Measurements from ENCODE around the gene ENG.

- TF ChIP-seq EZH2phosphoT487 (IDR thresholded peaks at IDR 0.05; ENCODE audit: low read depth), result no peak
- TF ChIP-seq CTCF (IDR thresholded peaks at IDR 0.05; ENCODE audit: low read depth, low read length), result no peak
These were observed 81.2 kb downstream of the ENG start for GRCh38 chr9:127773272-127773671.
